Mesendoderm (in vitro differentiated cells): ENCODE results near the gene CENPO.

ENCODE experiments used
- DNase-seq: peaks from one replicate; pipeline ENCODE4 v3.0.0; 2013
- H2AK5ac ChIP-seq: 2 replicates; pipeline ENCODE4 v1.6.1; 2013; ENCODE audit warnings: low read length, inconsistent platforms
- H2BK120ac ChIP-seq: 2 replicates; pipeline ENCODE4 v1.6.1; 2013; ENCODE audit warnings: low read depth, mild to moderate bottlenecking, low read length, moderate library complexity, mixed read lengths
- H2BK15ac ChIP-seq: replicated peaks from 2 replicates; pipeline ENCODE4 v1.6.1; 2013; ENCODE audit warnings: low read depth, mild to moderate bottlenecking, moderate library complexity
- H2BK5ac ChIP-seq: 2 replicates; pipeline ENCODE4 v1.6.1; 2013; ENCODE audit warnings: low read length, inconsistent platforms
- H3K18ac ChIP-seq: 2 replicates; pipeline ENCODE4 v1.6.1; 2013; ENCODE audit warnings: mild to moderate bottlenecking, low read length, mixed read lengths
- H3K23ac ChIP-seq: one replicate; pipeline ENCODE4 v1.6.1; 2013; ENCODE audit warnings: low read length
- H3K27ac ChIP-seq: 2 replicates; pipeline ENCODE4 v1.5.1; 2013; ENCODE audit warnings: low read depth, mild to moderate bottlenecking, inconsistent platforms, low read length, moderate library complexity
- H3K27me3 ChIP-seq: 2 replicates; pipeline ENCODE4 v1.6.1; 2013; ENCODE audit warnings: low read length, control low read depth, mild to moderate bottlenecking, inconsistent platforms; ENCODE audit not compliant: insufficient read depth, poor library complexity
- H3K36me3 ChIP-seq: 2 replicates; pipeline ENCODE4 v1.6.1; 2013; ENCODE audit warnings: low read length, inconsistent platforms; ENCODE audit not compliant: control insufficient read depth, insufficient read depth
- H3K4ac ChIP-seq: one replicate; pipeline ENCODE4 v1.6.1; 2013; ENCODE audit warnings: low read depth, mild to moderate bottlenecking, low read length, moderate library complexity
- H3K4me1 ChIP-seq: 2 replicates; pipeline ENCODE4 v1.6.1; 2013; ENCODE audit warnings: low read depth, low read length, inconsistent platforms; ENCODE audit not compliant: control insufficient read depth
- H3K4me2 ChIP-seq: 2 replicates; pipeline ENCODE4 v1.6.1; 2013; ENCODE audit warnings: low read length
- H3K4me3 ChIP-seq: 2 replicates; pipeline ENCODE4 v1.5.1; 2013; ENCODE audit warnings: mild to moderate bottlenecking, low read length
- H3K56ac ChIP-seq: one replicate; pipeline ENCODE4 v1.6.1; 2013; ENCODE audit warnings: low read length
- H3K79me1 ChIP-seq: 2 replicates; pipeline ENCODE4 v1.6.1; 2013; ENCODE audit warnings: low read length, inconsistent platforms
- H3K79me2 ChIP-seq: 2 replicates; pipeline ENCODE4 v1.6.1; 2013; ENCODE audit warnings: mild to moderate bottlenecking, low read length; ENCODE audit not compliant: control insufficient read depth, insufficient read depth
- H3K9ac ChIP-seq: 2 replicates; pipeline ENCODE4 v1.6.1; 2013; ENCODE audit warnings: low read length, inconsistent platforms
- H4K5ac ChIP-seq: one replicate; pipeline ENCODE4 v1.6.1; 2013; ENCODE audit warnings: low read length
- H4K8ac ChIP-seq: one replicate; pipeline ENCODE4 v1.6.1; 2013; ENCODE audit warnings: low read depth, mild to moderate bottlenecking, control low read depth, low read length, moderate library complexity
- WGBS: extraction: QIAGEN DNeasy Blood & Tissue Kit; methylation state at CpG from one replicate; pipeline ENCODE4 v1.1.7; 2013; ENCODE audit warnings: low lambda C conversion rate, missing lambda C conversion rate; ENCODE audit not compliant: insufficient coverage; ENCODE audit errors: extremely low coverage; 5-methylcytosine and 5-hydroxymethylcytosine counted together

The CENPO gene

GRCh38 chr2:24749069-24749691 lies 44.0 kb upstream of the CENPO start:
- no peak overlapping the region for H3K18ac ChIP-seq
- peak; percentile 63 for DNase-seq
- no peaks in the 10 kb centered on the region for H3K79me2 ChIP-seq
- H3K56ac ChIP-seq, result no peak overlapping the region
- H2BK120ac ChIP-seq, result no peak overlapping the region
- H3K79me1 ChIP-seq, result no peaks in the 10 kb centered on the region
- no peak overlapping the region for H3K27ac ChIP-seq
- H3K9ac ChIP-seq, result no peak overlapping the region
- no peak overlapping the region for H3K4ac ChIP-seq
- no peak overlapping the region for H3K4me2 ChIP-seq
- no peaks in the 10 kb centered on the region for H3K4me1 ChIP-seq
- no peak overlapping the region for H3K23ac ChIP-seq
- H4K8ac ChIP-seq, result no peak overlapping the region
- H2BK15ac ChIP-seq, result no peak overlapping the region
- H3K27me3 ChIP-seq, result no peaks in the 10 kb centered on the region
- H3K36me3 ChIP-seq, result no peaks in the 10 kb centered on the region
- no peak overlapping the region for H2AK5ac ChIP-seq
- whole genome bisulfite sequencing, result no CpG with 5 or more reads among the region's 7 CpGs
- no peak overlapping the region for H2BK5ac ChIP-seq
- no peak overlapping the region for H3K4me3 ChIP-seq
- no peak overlapping the region for H4K5ac ChIP-seq

DNA sequence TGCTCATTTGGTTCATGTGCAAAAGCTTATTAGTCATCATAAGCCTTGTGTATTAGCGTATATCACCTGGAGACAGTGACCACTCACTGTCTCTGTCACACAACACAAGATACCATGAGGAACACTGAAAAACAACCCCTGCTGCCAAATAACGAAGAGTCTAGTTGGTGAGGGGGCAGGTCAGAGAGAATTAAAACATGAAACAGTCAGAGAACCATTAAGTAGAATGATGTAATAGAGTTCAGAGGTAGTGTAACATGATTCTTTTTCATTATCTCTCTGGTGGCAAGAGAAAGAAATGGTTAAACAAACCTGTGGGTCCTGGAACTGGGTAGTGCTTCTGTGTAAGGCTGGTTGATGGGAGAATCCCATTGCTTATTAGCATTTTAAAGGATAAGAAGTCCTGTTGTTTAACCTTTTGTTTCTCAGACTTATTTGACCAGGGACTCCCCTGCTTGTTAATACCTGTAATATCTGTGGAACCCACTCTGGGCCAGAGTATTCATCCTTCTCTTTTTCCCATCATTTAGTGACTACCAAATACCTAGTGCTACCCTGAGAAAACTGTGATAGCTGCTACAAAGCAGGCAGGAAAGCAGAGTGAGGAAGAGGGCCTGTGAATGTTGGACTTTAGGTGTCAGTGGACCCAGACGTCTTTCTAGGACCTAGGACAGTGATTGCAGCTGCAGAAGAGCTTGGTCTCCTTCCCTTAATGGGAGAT lies 38.1 kb upstream of the CENPO start:
- H3K4ac ChIP-seq, result no peak overlapping the region
- no peak overlapping the region for H3K18ac ChIP-seq
- no peak overlapping the region for H3K56ac ChIP-seq
- H3K23ac ChIP-seq, result no peak overlapping the region
- H3K9ac ChIP-seq, result no peak overlapping the region
- no CpG with 5 or more reads among the region's 3 CpGs for WGBS
- no peak for DNase-seq
- H3K79me2 ChIP-seq, result no peaks in the 10 kb centered on the region
- no peak overlapping the region for H4K5ac ChIP-seq
- no peak overlapping the region for H3K27ac ChIP-seq
- no peak overlapping the region for H3K4me3 ChIP-seq
- H3K27me3 ChIP-seq, result no peaks in the 10 kb centered on the region
- no peak overlapping the region for H2BK120ac ChIP-seq
- no peak overlapping the region for H3K4me2 ChIP-seq
- no peak overlapping the region for H2BK5ac ChIP-seq
- H2BK15ac ChIP-seq, result no peak overlapping the region
- H4K8ac ChIP-seq, result no peak overlapping the region
- no peak overlapping the region for H2AK5ac ChIP-seq
- no peaks in the 10 kb centered on the region for H3K4me1 ChIP-seq
- no peaks in the 10 kb centered on the region for H3K79me1 ChIP-seq
- no peaks in the 10 kb centered on the region for H3K36me3 ChIP-seq

DNA sequence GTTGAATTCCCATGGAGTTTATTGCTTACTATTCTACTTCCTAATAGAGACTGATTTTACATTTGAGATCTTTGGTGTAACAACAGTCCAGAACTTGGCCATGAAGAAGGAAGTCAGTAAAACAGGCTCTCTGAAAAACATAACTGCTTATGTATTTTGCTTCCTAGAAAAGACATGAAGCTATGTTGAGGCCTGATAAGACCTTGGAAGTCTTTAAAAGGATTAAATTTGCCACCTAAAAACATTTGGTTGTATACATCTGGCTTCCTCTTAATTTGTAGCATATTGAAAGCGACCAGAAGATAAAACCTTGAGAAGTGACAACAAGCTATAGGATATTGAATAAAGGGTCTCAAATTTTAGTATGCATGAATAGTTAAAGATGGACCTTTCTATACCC lies 36.4 kb upstream of the CENPO start:
- H4K8ac ChIP-seq, result no peak overlapping the region
- no peaks in the 10 kb centered on the region for H3K27me3 ChIP-seq
- no peak overlapping the region for H3K4ac ChIP-seq
- H3K27ac ChIP-seq, result no peak overlapping the region
- no peak overlapping the region for H3K4me3 ChIP-seq
- H3K56ac ChIP-seq, result no peak overlapping the region
- no peak overlapping the region for H2AK5ac ChIP-seq
- no peaks in the 10 kb centered on the region for H3K36me3 ChIP-seq
- no peak overlapping the region for H2BK15ac ChIP-seq
- H3K18ac ChIP-seq, result no peak overlapping the region
- no peak overlapping the region for H2BK120ac ChIP-seq
- H2BK5ac ChIP-seq, result no peak overlapping the region
- H3K4me1 ChIP-seq, result no peaks in the 10 kb centered on the region
- no peak overlapping the region for H3K9ac ChIP-seq
- no peak overlapping the region for H3K23ac ChIP-seq
- no peak overlapping the region for H4K5ac ChIP-seq
- no peaks in the 10 kb centered on the region for H3K79me1 ChIP-seq
- H3K79me2 ChIP-seq, result no peaks in the 10 kb centered on the region
- WGBS, result no CpG with 5 or more reads among the region's 1 CpG
- DNase-seq, result no peak
- no peak overlapping the region for H3K4me2 ChIP-seq

DNA sequence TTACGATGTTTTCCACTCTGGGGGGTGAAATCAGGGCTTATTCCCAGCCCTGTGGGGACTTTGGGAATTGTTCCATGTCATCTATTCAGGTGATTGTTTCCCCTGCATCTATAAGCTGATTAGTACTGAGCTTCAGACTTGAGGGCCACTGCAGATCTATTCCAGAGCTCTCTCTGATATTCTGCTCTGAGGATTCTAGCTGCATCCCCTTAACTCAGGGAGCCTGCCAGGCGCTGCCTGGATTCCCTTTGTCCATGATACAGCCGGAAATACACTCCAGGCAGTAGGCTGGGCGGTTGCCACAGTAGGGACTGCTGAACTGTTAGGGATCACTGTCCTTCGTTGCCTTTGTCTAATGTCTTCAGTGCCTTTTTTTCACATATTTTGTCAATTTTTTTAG lies 31.4 kb upstream of the CENPO start:
- H3K9ac ChIP-seq, result no peak overlapping the region
- no peak overlapping the region for H4K5ac ChIP-seq
- no peak overlapping the region for H3K27ac ChIP-seq
- no peak overlapping the region for H2BK120ac ChIP-seq
- H3K4me1 ChIP-seq, result no peaks in the 10 kb centered on the region
- no peak overlapping the region for H2BK5ac ChIP-seq
- no peak overlapping the region for H3K4me3 ChIP-seq
- no peaks in the 10 kb centered on the region for H3K79me1 ChIP-seq
- no peaks in the 10 kb centered on the region for H3K27me3 ChIP-seq
- no peaks in the 10 kb centered on the region for H3K79me2 ChIP-seq
- H3K18ac ChIP-seq, result no peak overlapping the region
- no peak overlapping the region for H2BK15ac ChIP-seq
- WGBS, result no CpG with 5 or more reads among the region's 5 CpGs
- H3K36me3 ChIP-seq, result no peaks in the 10 kb centered on the region
- H3K4ac ChIP-seq, result no peak overlapping the region
- H3K56ac ChIP-seq, result no peak overlapping the region
- no peak overlapping the region for H3K23ac ChIP-seq
- no peak for DNase-seq
- no peak overlapping the region for H2AK5ac ChIP-seq
- no peak overlapping the region for H4K8ac ChIP-seq
- H3K4me2 ChIP-seq, result no peak overlapping the region

DNA sequence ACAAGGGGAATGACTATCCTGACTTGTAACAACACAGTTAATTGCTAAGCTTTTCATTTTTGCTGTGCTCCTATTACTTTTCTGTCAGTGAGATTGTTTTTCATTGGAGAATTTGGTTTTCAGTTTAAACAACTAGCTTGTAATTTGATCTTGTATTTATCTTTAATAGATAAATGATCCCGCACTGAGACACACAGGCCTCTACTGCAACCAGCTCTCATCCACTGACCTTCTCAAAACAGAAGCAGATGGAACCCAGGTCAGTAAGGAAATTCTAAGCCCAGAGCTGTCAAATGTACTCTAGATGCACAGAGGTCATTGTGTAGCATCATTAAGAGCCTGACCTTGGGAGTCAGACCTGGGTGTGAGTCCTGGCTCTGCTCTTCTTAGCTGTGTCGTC lies 30.7 kb upstream of the CENPO start:
- no peaks in the 10 kb centered on the region for H3K79me2 ChIP-seq
- no peak overlapping the region for H4K5ac ChIP-seq
- H3K18ac ChIP-seq, result no peak overlapping the region
- no peak overlapping the region for H3K4me2 ChIP-seq
- DNase-seq, result no peak
- H3K4me3 ChIP-seq, result no peak overlapping the region
- no peaks in the 10 kb centered on the region for H3K4me1 ChIP-seq
- no peak overlapping the region for H2BK15ac ChIP-seq
- H2AK5ac ChIP-seq, result no peak overlapping the region
- WGBS, result no CpG with 5 or more reads among the region's 2 CpGs
- H3K23ac ChIP-seq, result no peak overlapping the region
- H3K27me3 ChIP-seq, result no peaks in the 10 kb centered on the region
- H3K4ac ChIP-seq, result no peak overlapping the region
- no peak overlapping the region for H4K8ac ChIP-seq
- H3K27ac ChIP-seq, result no peak overlapping the region
- no peaks in the 10 kb centered on the region for H3K79me1 ChIP-seq
- no peak overlapping the region for H3K56ac ChIP-seq
- no peak overlapping the region for H2BK120ac ChIP-seq
- H3K36me3 ChIP-seq, result no peaks in the 10 kb centered on the region
- H3K9ac ChIP-seq, result no peak overlapping the region
- no peak overlapping the region for H2BK5ac ChIP-seq

DNA sequence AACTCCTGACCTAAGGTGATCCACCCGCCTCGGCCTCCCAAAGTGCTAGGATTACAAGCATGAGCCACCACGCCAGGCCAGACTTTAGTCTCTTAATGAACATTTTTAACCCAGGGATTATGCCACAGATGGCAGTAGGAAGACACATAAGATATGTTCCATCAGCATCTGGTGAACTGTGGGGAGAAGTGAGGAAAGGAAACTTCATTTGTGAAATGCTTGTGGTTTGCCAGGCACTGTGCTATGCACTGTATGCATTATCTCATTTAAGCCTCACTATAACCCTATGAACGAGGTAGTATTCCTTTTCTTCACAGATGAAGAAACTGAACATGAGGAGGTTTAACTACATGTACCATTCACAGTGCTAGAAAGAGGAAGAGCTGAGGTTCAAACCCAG lies 29.4 kb upstream of the CENPO start:
- DNase-seq, result no peak
- Histone ChIP-seq H3K36me3 (no peaks in the 10 kb centered on the region), H3K23ac (no peak overlapping the region), H3K4ac (no peak overlapping the region), H3K79me1 (no peaks in the 10 kb centered on the region), H3K56ac (no peak overlapping the region), H3K4me1 (no peaks in the 10 kb centered on the region), H3K79me2 (no peaks in the 10 kb centered on the region), H3K9ac (no peak overlapping the region), H3K18ac (no peak overlapping the region), H3K4me3 (no peak overlapping the region), H3K4me2 (no peak overlapping the region), H3K27ac (no peak overlapping the region), H2BK5ac (no peak overlapping the region), H4K5ac (no peak overlapping the region), H2BK120ac (no peak overlapping the region), H4K8ac (no peak overlapping the region), H2BK15ac (no peak overlapping the region), H2AK5ac (no peak overlapping the region), H3K27me3 (no peaks in the 10 kb centered on the region)
- no CpG with 5 or more reads among the region's 4 CpGs for WGBS
